Astrocyte (in vitro differentiated cells and primary cell): ENCODE results near the gene RASIP1.

Source experiments
- CTCF ChIP-seq: IDR thresholded peaks from 2 replicates; pipeline ENCODE4 v1.5.1; 2011; ENCODE audit warnings: low read depth, mild to moderate bottlenecking, inconsistent platforms, low read length, moderate library complexity; ENCODE audit not compliant: insufficient read depth
- EZH2 ChIP-seq: IDR thresholded peaks from 2 replicates; pipeline ENCODE4 v1.6.1; 2012; ENCODE audit warnings: mild to moderate bottlenecking, low read length, inconsistent platforms; ENCODE audit not compliant: insufficient read depth

GRCh38 chr19:48777720-48778119 is 37.3 kb upstream of the RASIP1 start:
- TF ChIP-seq CTCF (no peak), EZH2 (no peak)
